Liver (tissue), 9 donors: ENCODE results near the gene ZNF426. TPM values are rescaled to one million over a fixed set of nuclear protein-coding genes. Genes with fewer than 3 reads are reported as not detected.

Source experiments
- DNase-seq: peaks from one replicate; pipeline ENCODE4 v3.0.0-alpha.2; 2017; ENCODE audit warnings: low spot score
- H3K27ac ChIP-seq, 2 donors: one replicate each; pipeline ENCODE4 v1.7.0; 2013; ENCODE audit warnings: inconsistent platforms in 2 of 2, low read length in 2 of 2, control low read depth in 1 of 2, low read depth in 1 of 2, mild to moderate bottlenecking in 1 of 2
- H3K27me3 ChIP-seq, 4 donors: one replicate each; pipeline versions ENCODE4 v1.6.1 to v1.7.0; 2013; ENCODE audit warnings: low read length in 3 of 4, inconsistent platforms in 1 of 4, mild to moderate bottlenecking in 1 of 4, moderate library complexity in 1 of 4; ENCODE audit not compliant: control insufficient read depth in 4 of 4, insufficient read depth in 4 of 4
- H3K36me3 ChIP-seq, 4 donors: one replicate each; pipeline versions ENCODE4 v1.6.1 to v1.7.0; 2013; ENCODE audit warnings: low read length in 3 of 4, mild to moderate bottlenecking in 3 of 4, low read depth in 1 of 4, moderate library complexity in 1 of 4; ENCODE audit not compliant: control insufficient read depth in 4 of 4, insufficient read depth in 3 of 4
- H3K4me1 ChIP-seq, 4 donors: one replicate each; pipeline versions ENCODE4 v1.6.1 to v1.7.0; 2013; ENCODE audit warnings: low read length in 3 of 4, mild to moderate bottlenecking in 3 of 4, moderate library complexity in 1 of 4; ENCODE audit not compliant: control insufficient read depth in 4 of 4, insufficient read depth in 4 of 4
- H3K4me3 ChIP-seq, 3 donors: one replicate each; pipeline versions ENCODE4 v1.6.1 to v1.7.0; 2013; ENCODE audit warnings: low read length in 3 of 3, control low read depth in 1 of 3, low read depth in 1 of 3, mild to moderate bottlenecking in 1 of 3
- H3K9ac ChIP-seq, 2 donors: one replicate each; pipeline ENCODE4 v1.7.0; 2013; ENCODE audit warnings: low read length in 2 of 2, mild to moderate bottlenecking in 2 of 2, moderate library complexity in 2 of 2, control low read depth in 1 of 2, low read depth in 1 of 2
- H3K9me3 ChIP-seq, 4 donors: one replicate each; pipeline versions ENCODE4 v1.6.1 to v1.7.0; 2013; ENCODE audit warnings: low read length in 3 of 4; ENCODE audit not compliant: control insufficient read depth in 4 of 4
- CTCF ChIP-seq: fragments of 150-350 bp; IDR thresholded peaks from 2 replicates; pipeline ENCODE4 v1.5.1; 2017; ENCODE audit warnings: improper control_type of control experiment, low read depth, low read length; ENCODE audit not compliant: missing input control
- EGR1 ChIP-seq, 2 donors: IDR thresholded peaks; 2 replicates each; pipeline ENCODE4 v1.6.1; 2016 to 2018; ENCODE audit warnings: antibody characterized with exemption in 2 of 2, low read depth in 2 of 2
- FOXA1 ChIP-seq: IDR thresholded peaks from 2 replicates; pipeline ENCODE4 v1.6.1; 2016; ENCODE audit warnings: antibody characterized with exemption
- FOXA2 ChIP-seq: IDR thresholded peaks from 2 replicates; pipeline ENCODE4 v1.6.1; 2016; ENCODE audit warnings: antibody characterized with exemption
- GABPA ChIP-seq, 2 donors: IDR thresholded peaks in 1 of 2; conservative IDR thresholded peaks in 1 of 2; 2 replicates each; pipeline ENCODE4 v1.6.1; 2016; ENCODE audit warnings: antibody characterized with exemption in 2 of 2, mild to moderate bottlenecking in 1 of 2, moderate library complexity in 1 of 2
- HNF4G ChIP-seq: IDR thresholded peaks from 2 replicates; pipeline ENCODE4 v1.6.1; 2016; ENCODE audit warnings: antibody characterized with exemption
- JUND ChIP-seq, 2 donors: IDR thresholded peaks; 2 replicates each; pipeline ENCODE4 v1.6.1; 2016; ENCODE audit warnings: antibody characterized with exemption in 2 of 2
- MAX ChIP-seq: IDR thresholded peaks from 2 replicates; pipeline ENCODE4 v1.6.1; 2016; ENCODE audit warnings: antibody characterized with exemption
- NR2F2 ChIP-seq: IDR thresholded peaks from 2 replicates; pipeline ENCODE4 v1.6.1; 2016; ENCODE audit warnings: antibody characterized with exemption
- RAD21 ChIP-seq, 2 donors: IDR thresholded peaks; 2 replicates each; pipeline ENCODE4 v1.6.1; 2016; ENCODE audit warnings: antibody characterized with exemption in 2 of 2, mild to moderate bottlenecking in 2 of 2
- REST ChIP-seq: IDR thresholded peaks from 2 replicates; pipeline ENCODE4 v1.6.1; 2016; ENCODE audit warnings: antibody characterized with exemption, mild to moderate bottlenecking
- RXRA ChIP-seq, 2 donors: IDR thresholded peaks; 2 replicates each; pipeline ENCODE4 v1.6.1; 2017 to 2018; ENCODE audit warnings: antibody characterized with exemption in 2 of 2, mild to moderate bottlenecking in 1 of 2
- SP1 ChIP-seq: IDR thresholded peaks from 2 replicates; pipeline ENCODE4 v1.6.1; 2018; ENCODE audit warnings: antibody characterized with exemption, mild to moderate bottlenecking
- TAF1 ChIP-seq: conservative IDR thresholded peaks from 2 replicates; pipeline ENCODE4 v1.6.1; 2016; ENCODE audit warnings: antibody characterized with exemption, mild to moderate bottlenecking
- WGBS: extraction: QIAGEN DNeasy Blood & Tissue Kit; methylation state at CpG from one replicate; pipeline ENCODE4 v1.1.7; 2013; 5-methylcytosine and 5-hydroxymethylcytosine counted together
- polyA plus RNA-seq, 2 donors: library from polyadenylated mRNA; stranded (reverse) in 1 of 2; unstranded in 1 of 2; fragments of 200-250 nt in 1 of 2; fragments of >200 nt in 1 of 2; fragmentation: Nextera tagmentation in 1 of 2; extraction: Ambion mirVana in 1 of 2; gene quantifications; one replicate each; pipeline versions ENCODE4 v1.2.1 to v1.2.3, GENCODE V29; 2013 to 2015
- total RNA-seq, 2 donors: library from RNA; depleted of rRNA; stranded (reverse); fragments of >200 nt; gene quantifications; one replicate each; pipeline ENCODE4 v1.2.3, GENCODE V29; 2014
- TF ChIP-seq, protein P1 (sequence below): IDR thresholded peaks from 2 replicates; pipeline ENCODE4 v1.6.1; 2016; ENCODE audit warnings: antibody characterized with exemption
- donor health status: healthy.
- donor health status: healthy.
- donor health status: healthy.
- donor health status: healthy.
- donor health status: healthy.

Gene ZNF426
- total and polyA plus RNA-seq, 4 donors = 0.75 to 6.8 (median 2.8) TPM

DNA sequence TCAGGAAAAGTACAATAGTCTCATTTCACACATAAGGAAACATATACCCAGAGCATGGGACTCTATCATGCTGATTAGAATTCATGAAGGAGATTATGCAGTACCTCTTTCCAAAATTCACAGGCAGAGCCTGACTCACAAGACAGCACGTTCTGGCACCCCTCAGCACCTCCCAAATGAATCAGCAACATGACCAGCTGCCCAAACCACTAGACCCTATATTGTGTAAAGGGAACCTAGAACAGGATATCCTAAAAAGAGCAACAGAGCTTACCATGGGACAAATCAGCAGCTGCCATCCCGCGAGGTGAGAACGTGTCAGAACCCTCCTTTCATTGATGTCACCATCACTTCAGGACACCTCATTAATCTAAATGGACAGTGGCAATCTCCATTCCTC, 2.5 kb downstream of the ZNF426 start:
- H3K36me3 ChIP-seq = peaks cover 23 to 48% (median 36%) of the 10 kb centered on the region in 4 donors
- H3K9me3 ChIP-seq = peaks cover 30 to 46% (median 36%) of the 10 kb centered on the region in 4 donors

DNA sequence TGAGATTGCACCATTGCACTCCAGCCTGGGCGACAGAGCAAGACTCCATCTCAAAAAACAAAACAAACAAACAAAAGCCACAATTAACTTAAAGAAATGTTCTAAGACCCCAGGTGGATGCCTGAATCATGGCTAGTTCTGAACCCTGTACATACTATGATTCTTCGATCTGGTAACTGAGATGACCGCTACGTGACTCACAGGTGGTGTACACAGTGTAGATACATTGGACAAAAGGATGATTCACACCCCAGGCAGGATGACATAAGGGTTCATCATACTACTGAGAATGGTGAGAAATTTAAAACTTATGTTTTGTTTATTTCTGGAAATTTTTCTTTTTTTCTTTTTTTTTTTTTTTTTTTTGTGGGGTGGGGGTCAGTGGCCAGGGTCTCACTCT, 6.5 kb downstream of the ZNF426 start:
- no peak for DNase-seq
- Histone ChIP-seq H3K4me3 (peak overlapping the region in 1 of 3 donors; percentile 31), H3K4me1 (no peaks in the 10 kb centered on the region), H3K9me3 (peaks cover 55 to 79% (median 65%) of the 10 kb centered on the region in 4 donors), H3K27me3 (no peaks in the 10 kb centered on the region), H3K27ac (no peak overlapping the region), H3K36me3 (peaks cover 31 to 76% (median 63%) of the 10 kb centered on the region in 4 donors), H3K9ac (no peak overlapping the region)
- WGBS = 98% methylated on average over 4 of the region's 4 CpGs
- TF ChIP-seq RAD21 (IDR thresholded peaks at IDR 0.05) (no peak), FOXA1 (no peak), NR2F2 (no peak), EGR1 (IDR thresholded peaks at IDR 0.05; ENCODE audit: low read depth in 2 of 2) (no peak), GABPA (IDR thresholded peaks at IDR 0.05 in 1 of 2, conservative IDR thresholded peaks at IDR 0.05 in 1 of 2) (no peak), SP1 (no peak), REST (no peak)

More for the DNA sequence above, 2.5 kb downstream of the ZNF426 start:
- peaks cover 0 to 3% (median 0%) of the 10 kb centered on the region in 4 donors for H3K4me1 ChIP-seq
- DNase-seq = no peak
- H3K9ac ChIP-seq = no peak overlapping the region
- TF ChIP-seq MAX (no peak), REST (no peak), CTCF (no peak), NR2F2 (no peak), SP1 (no peak), TAF1 (no peak), GABPA (IDR thresholded peaks at IDR 0.05 in 1 of 2, conservative IDR thresholded peaks at IDR 0.05 in 1 of 2) (no peak), JUND (IDR thresholded peaks at IDR 0.05) (no peak), EGR1 (IDR thresholded peaks at IDR 0.05; ENCODE audit: low read depth in 2 of 2) (no peak), RXRA (IDR thresholded peaks at IDR 0.05) (no peak), HNF4G (no peak), FOXA2 (no peak)
- TF ChIP-seq, protein P1, sequence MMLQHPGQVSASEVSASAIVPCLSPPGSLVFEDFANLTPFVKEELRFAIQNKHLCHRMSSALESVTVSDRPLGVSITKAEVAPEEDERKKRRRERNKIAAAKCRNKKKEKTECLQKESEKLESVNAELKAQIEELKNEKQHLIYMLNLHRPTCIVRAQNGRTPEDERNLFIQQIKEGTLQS = no peak
- peak overlapping the region in 2 of 3 donors; percentile 8 to 42 for H3K4me3 ChIP-seq
- H3K27me3 ChIP-seq = no peaks in the 10 kb centered on the region
- 96% methylated on average over 4 of the region's 4 CpGs for WGBS
- no peak overlapping the region for H3K27ac ChIP-seq
